Measurements from ENCODE around the gene LETM1. TPM values are rescaled to one million over a fixed set of nuclear protein-coding genes. Genes with fewer than 3 reads are reported as not detected.

Gene LETM1
- total and polyA plus RNA-seq, 10 donors = 6.5 to 47.7 (median 34.7) TPM

GRCh38 chr4:1796486-1797204, 59.3 kb downstream of the LETM1 start:
- peaks cover 5 to 96% (median 51%) of the 10 kb centered on the region in 7 donors for H3K27me3 ChIP-seq (replicated peaks in 1 of 7)
- intact Hi-C loops (cut with DNase I; ENCODE audit: low total_unique reads) = no loop called here
- no peak for TF ChIP-seq POLR2A (IDR thresholded peaks at IDR 0.05)
- TF ChIP-seq POLR2AphosphoS5 (IDR thresholded peaks at IDR 0.05) = no peak
- no peak for TF ChIP-seq CTCF (IDR thresholded peaks at IDR 0.05 in 8 of 11, conservative IDR thresholded peaks at IDR 0.05 in 3 of 11)
- 86 to 97% (median 93%) methylated on average over 7 to 14 of the region's 14 CpGs for WGBS, 5 donors
- no peak overlapping the region for H3K4me3 ChIP-seq
- H3K36me3 ChIP-seq = no peaks in the 10 kb centered on the region
- DNase-seq = no peak
- peaks cover 12 to 37% (median 24%) of the 10 kb centered on the region in 6 donors for H3K4me1 ChIP-seq
- H3K27ac ChIP-seq = no peak overlapping the region
- H3K9me3 ChIP-seq = no peaks in the 10 kb centered on the region

GRCh38 chr4:1795299-1796195, 60.4 kb downstream of the LETM1 start:
- Histone ChIP-seq H3K27me3 (replicated peaks in 1 of 7) (peaks cover 5 to 86% (median 51%) of the 10 kb centered on the region in 7 donors), H3K27ac (no peak overlapping the region), H3K4me3 (peak overlapping the region; percentile 16 to 76 (median 46)), H3K36me3 (no peaks in the 10 kb centered on the region), H3K9me3 (no peaks in the 10 kb centered on the region), H3K4me1 (peaks cover 12 to 37% (median 24%) of the 10 kb centered on the region in 6 donors)
- TF ChIP-seq POLR2A (IDR thresholded peaks at IDR 0.05) (no peak), CTCF (IDR thresholded peaks at IDR 0.05 in 8 of 11, conservative IDR thresholded peaks at IDR 0.05 in 3 of 11) (no peak), POLR2AphosphoS5 (IDR thresholded peaks at IDR 0.05) (no peak)
- no peak for DNase-seq
- 18 to 31% (median 26%) methylated on average over 25 to 32 of the region's 32 CpGs for WGBS, 5 donors
- intact Hi-C loops (cut with DNase I; ENCODE audit: low total_unique reads) = no loop called here

GRCh38 chr4:1794809-1795298, 61.1 kb downstream of the LETM1 start:
- intact Hi-C loops (cut with DNase I; ENCODE audit: low total_unique reads) = no loop called here
- WGBS, 5 donors = 0 to 3% (median 1%) methylated on average over 8 to 68 of the region's 68 CpGs
- DNase-seq = no peak

More at GRCh38 chr4:1794809-1795298, 61.1 kb downstream of the LETM1 start:
- TF ChIP-seq POLR2AphosphoS5 (IDR thresholded peaks at IDR 0.05) (no peak), CTCF (IDR thresholded peaks at IDR 0.05 in 8 of 11, conservative IDR thresholded peaks at IDR 0.05 in 3 of 11) (no peak), POLR2A (IDR thresholded peaks at IDR 0.05) (no peak)
- H3K36me3 ChIP-seq = no peaks in the 10 kb centered on the region
- peak overlapping the region; percentile 16 to 76 (median 49) for H3K4me3 ChIP-seq
- peaks cover 5 to 79% (median 51%) of the 10 kb centered on the region in 7 donors for H3K27me3 ChIP-seq (replicated peaks in 1 of 7)
- H3K9me3 ChIP-seq = no peaks in the 10 kb centered on the region
- H3K27ac ChIP-seq = no peak overlapping the region
- H3K4me1 ChIP-seq = peaks cover 12 to 37% (median 24%) of the 10 kb centered on the region in 6 donors
